OCI-LY7 (cell line): ENCODE results near the gene PPP2R5C.

Experiments used
- EZH2phosphoT487 ChIP-seq: fragments of 200-600 bp; sonication (generic); IDR thresholded peaks from 2 replicates; pipeline ENCODE4 v1.6.1; 2018; ENCODE audit warnings: low read depth, borderline replicate concordance, mild to moderate bottlenecking, mixed run types, antibody characterized with exemption, low read length, moderate library complexity, mixed read lengths
- TF ChIP-seq, protein P1 (sequence below): fragments of 200-600 bp; sonication (generic); conservative IDR thresholded peaks from 2 replicates; pipeline ENCODE4 v1.5.1; 2014; ENCODE audit warnings: mild to moderate bottlenecking, antibody characterized with exemption, low read length, moderate library complexity, mixed read lengths

DNA sequence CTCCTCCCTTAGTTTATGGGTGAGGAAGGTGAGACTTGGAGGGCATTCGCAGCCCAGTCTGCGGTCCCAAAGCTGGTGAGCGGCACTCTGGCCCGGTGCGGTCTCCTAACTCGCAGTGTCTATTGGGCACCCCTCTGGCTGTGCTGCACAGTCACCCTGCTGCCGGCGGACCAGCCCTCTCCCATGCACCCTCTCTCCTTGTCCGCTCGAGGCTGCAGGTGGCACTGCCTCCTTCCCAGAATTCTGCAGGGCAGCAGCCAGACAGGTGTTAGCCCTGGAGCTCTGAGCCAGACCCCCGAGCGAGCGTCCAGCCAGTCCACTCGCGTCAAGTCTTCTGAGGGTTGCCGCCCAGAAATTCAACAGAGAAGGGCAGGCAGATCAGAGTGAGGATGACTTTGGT, 146.1 kb downstream of the PPP2R5C start:
- TF ChIP-seq, protein P1, sequence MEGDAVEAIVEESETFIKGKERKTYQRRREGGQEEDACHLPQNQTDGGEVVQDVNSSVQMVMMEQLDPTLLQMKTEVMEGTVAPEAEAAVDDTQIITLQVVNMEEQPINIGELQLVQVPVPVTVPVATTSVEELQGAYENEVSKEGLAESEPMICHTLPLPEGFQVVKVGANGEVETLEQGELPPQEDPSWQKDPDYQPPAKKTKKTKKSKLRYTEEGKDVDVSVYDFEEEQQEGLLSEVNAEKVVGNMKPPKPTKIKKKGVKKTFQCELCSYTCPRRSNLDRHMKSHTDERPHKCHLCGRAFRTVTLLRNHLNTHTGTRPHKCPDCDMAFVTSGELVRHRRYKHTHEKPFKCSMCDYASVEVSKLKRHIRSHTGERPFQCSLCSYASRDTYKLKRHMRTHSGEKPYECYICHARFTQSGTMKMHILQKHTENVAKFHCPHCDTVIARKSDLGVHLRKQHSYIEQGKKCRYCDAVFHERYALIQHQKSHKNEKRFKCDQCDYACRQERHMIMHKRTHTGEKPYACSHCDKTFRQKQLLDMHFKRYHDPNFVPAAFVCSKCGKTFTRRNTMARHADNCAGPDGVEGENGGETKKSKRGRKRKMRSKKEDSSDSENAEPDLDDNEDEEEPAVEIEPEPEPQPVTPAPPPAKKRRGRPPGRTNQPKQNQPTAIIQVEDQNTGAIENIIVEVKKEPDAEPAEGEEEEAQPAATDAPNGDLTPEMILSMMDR, result no peak
- TF ChIP-seq EZH2phosphoT487, result no peak
